GM12878 (cell line): Measurements from ENCODE around the gene NNMT. TPM values are rescaled to one million over a fixed set of nuclear protein-coding genes. Genes with fewer than 3 reads are reported as not detected.

ENCODE experiments used
- ATAC-seq: fragments of 200-7000 bp; cut with Tn5 transposase; 3 replicates; pipeline ENCODE4 v1.9.1; 2020; ENCODE audit warnings: mild to moderate bottlenecking, moderate library complexity
- BruUV-seq: library from RNA; stranded (reverse); fragments of 400-500 nt; replicated peaks from 2 replicates; lab custom pipeline; 2021; lab: Mats Ljungman, UMichigan
- CTCF ChIA-PET: fragments of 300-600 bp; sonication (Branson Sonifier 250); formaldehyde crosslinking; extraction: SDS; loops from one replicate; lab custom pipeline; 2021; ENCODE audit warnings: inconsistent platforms; lab: Yijun Ruan, JAX
- POLR2A ChIA-PET: fragments of 350-600 bp; formaldehyde crosslinking; extraction: SDS; loops from one replicate; lab custom pipeline; 2021; ENCODE audit warnings: inconsistent platforms; lab: Charles Lee
- RAD21 ChIA-PET: fragments of 300-600 bp; sonication (Branson Sonifier 250); formaldehyde crosslinking; loops from one replicate; lab custom pipeline; 2023; ENCODE audit warnings: antibody characterized with exemption; ENCODE audit not compliant: unreplicated experiment; lab: Charles Lee
- SMC1A ChIA-PET: fragments of 300-600 bp; sonication (Branson Sonifier 250); formaldehyde crosslinking; loops from one replicate; lab custom pipeline; 2023; ENCODE audit not compliant: unreplicated experiment, uncharacterized antibody; lab: Charles Lee
- DNase-seq: peaks from one replicate; pipeline ENCODE4 v3.0.0-alpha.2; 2011; ENCODE audit warnings: low read depth, low spot score
- FAIRE-seq: peaks from 3 replicates; lab custom pipeline; 2011; peaks lifted over from hg19 to GRCh38; lab: Jason Lieb, UNC
- H2AFZ ChIP-seq: 2 replicates; pipeline ENCODE4 v1.6.0; 2011; ENCODE audit warnings: low read depth, low read length, control low read depth; ENCODE audit not compliant: control insufficient read depth
- H3K27ac ChIP-seq: 2 replicates; pipeline ENCODE4 v1.5.1; 2011; ENCODE audit warnings: control low read depth; ENCODE audit not compliant: control insufficient read depth, insufficient read depth
- H3K27me3 ChIP-seq, 2 experiments: replicated peaks in 1 of 2; 2 replicates each; pipeline versions ENCODE4 v1.6.0 to v1.6.1; 2011; ENCODE audit warnings: low read length in 1 of 2; ENCODE audit not compliant: control insufficient read depth in 2 of 2, insufficient read depth in 2 of 2
- H3K36me3 ChIP-seq, 2 experiments: 2 replicates each; pipeline ENCODE4 v1.5.1; 2011; ENCODE audit warnings: low read length in 1 of 2; ENCODE audit not compliant: control insufficient read depth in 2 of 2, insufficient read depth in 2 of 2
- H3K4me1 ChIP-seq: 2 replicates; pipeline ENCODE4 v1.6.1; 2011; ENCODE audit warnings: mild to moderate bottlenecking, low read length, moderate library complexity, mixed read lengths; ENCODE audit not compliant: control insufficient read depth, insufficient read depth
- H3K4me2 ChIP-seq: 2 replicates; pipeline ENCODE4 v1.6.0; 2011; ENCODE audit warnings: control low read depth; ENCODE audit not compliant: control insufficient read depth, insufficient read depth
- H3K4me3 ChIP-seq: fragments of 200-600 bp; sonication (generic); 2 replicates; pipeline ENCODE4 v1.5.1; 2016
- H3K79me2 ChIP-seq: 2 replicates; pipeline ENCODE4 v1.6.0; 2011; ENCODE audit warnings: low read length; ENCODE audit not compliant: control insufficient read depth, insufficient read depth
- H3K9ac ChIP-seq: 2 replicates; pipeline ENCODE4 v1.8.0; 2011; ENCODE audit warnings: low read length, control low read depth, mixed read lengths; ENCODE audit not compliant: control insufficient read depth, insufficient read depth
- H3K9me3 ChIP-seq: replicated peaks from 3 replicates; pipeline ENCODE4 v1.5.1; 2011; ENCODE audit warnings: mild to moderate bottlenecking, low read length; ENCODE audit not compliant: control insufficient read depth, insufficient read depth
- H4K20me1 ChIP-seq: 2 replicates; pipeline ENCODE4 v1.6.0; 2011; ENCODE audit not compliant: control insufficient read depth, insufficient read depth
- CEBPB ChIP-seq, 2 experiments: fragments of 150-350 bp in 1 of 2; IDR thresholded peaks; 2 replicates each; pipeline ENCODE4 v1.6.1; 2012 to 2014; ENCODE audit warnings: low read depth in 2 of 2, low read length in 2 of 2, borderline replicate concordance in 1 of 2, inconsistent platforms in 1 of 2
- NFXL1 ChIP-seq: fragments of 450-650 bp; IDR thresholded peaks from 2 replicates; pipeline ENCODE4 v1.6.1; 2017; ENCODE audit warnings: antibody characterized with exemption, mild to moderate bottlenecking, borderline replicate concordance
- RB1 ChIP-seq: fragments of 450-650 bp; formaldehyde crosslinking; IDR thresholded peaks from 2 replicates; pipeline ENCODE4 v1.6.1; 2017; ENCODE audit warnings: mild to moderate bottlenecking, borderline replicate concordance
- SP1 ChIP-seq: IDR thresholded peaks from one replicate; pipeline ENCODE4 v1.6.1; 2011; ENCODE audit warnings: low read depth, low read length
- STAT1 ChIP-seq: fragments of 450-650 bp; conservative IDR thresholded peaks from 2 replicates; pipeline ENCODE4 v1.6.1; 2014; ENCODE audit warnings: antibody characterized with exemption, mild to moderate bottlenecking
- WGBS: methylation state at CpG from one replicate; pipeline ENCODE4 v1.1.6; 2016; ENCODE audit warnings: low lambda C conversion rate; ENCODE audit not compliant: insufficient replicate concordance, insufficient coverage; ENCODE audit errors: missing lambda C conversion rate; 5-methylcytosine and 5-hydroxymethylcytosine counted together
- in situ Hi-C: fragments of 300-500 bp; cut with MboI; formaldehyde crosslinking; loops from 9 replicates; pipeline ENCODE4 v1.14.3; 2018; ENCODE audit warnings: mixed read lengths
- intact Hi-C: fragments of 100-400 bp; cut with micrococcal nuclease; formaldehyde crosslinking; loops from one replicate; pipeline ENCODE4 v1.14.2; 2022; ENCODE audit not compliant: unreplicated experiment
- polyA plus RNA-seq, 11 experiments: library from polyadenylated mRNA; depleted of rRNA in 4 of 11; unstranded in 6 of 11; stranded (reverse) in 5 of 11; fragments of >200 nt; fragmentation: Nextera tagmentation in 4 of 11; fragmentation: Illumina TruSeq in 1 of 11; extraction: Ambion mirVana in 4 of 11; extraction: Trizol in 1 of 11; gene quantifications; 1 replicate in 1 of 11; 2 replicates in 10 of 11; pipeline versions ENCODE4 v1.2.1 to v1.2.3, GENCODE V29; 2011 to 2016; ENCODE audit warnings: inconsistent platforms in 2 of 11, missing spikeins in 2 of 11, low read depth in 1 of 11
- total RNA-seq, 4 experiments: library from RNA; depleted of rRNA in 3 of 4; stranded (reverse); fragments of >200 nt in 3 of 4; fragmentation: Illumina TruSeq in 1 of 4; extraction: Trizol in 1 of 4; gene quantifications; 2 replicates each; pipeline versions ENCODE4 v1.2.1 to v1.2.3, GENCODE V29; 2013 to 2021
- TF ChIP-seq, protein P1 (sequence below): IDR thresholded peaks from 2 replicates; pipeline ENCODE4 v1.6.1; 2011; ENCODE audit warnings: mild to moderate bottlenecking, low read depth, low read length, moderate library complexity; ENCODE audit not compliant: insufficient replicate concordance
- TF ChIP-seq, protein P2 (sequence below): IDR thresholded peaks from 2 replicates; pipeline ENCODE4 v1.6.1; 2011; ENCODE audit warnings: borderline replicate concordance, low read depth, mild to moderate bottlenecking, moderate library complexity, mixed read lengths, low read length; ENCODE audit not compliant: insufficient read depth; ENCODE audit errors: extremely low read length
- TF ChIP-seq, protein P3 (sequence below): IDR thresholded peaks from 2 replicates; pipeline ENCODE4 v1.6.1; 2011; ENCODE audit warnings: low read depth, mild to moderate bottlenecking, low read length, moderate library complexity, borderline replicate concordance; ENCODE audit errors: extremely low read depth
- TF ChIP-seq, protein P4 (sequence below): fragments of 450-650 bp; IDR thresholded peaks from 2 replicates; pipeline ENCODE4 v1.6.1; 2016; ENCODE audit warnings: mild to moderate bottlenecking

Gene NNMT
- total and polyA plus RNA-seq, 10 of the 15 experiments (the other 5 are each of a cell fraction or from before 2014, with no cell fraction given): 0.46 TPM; not detected in 9

DNA sequence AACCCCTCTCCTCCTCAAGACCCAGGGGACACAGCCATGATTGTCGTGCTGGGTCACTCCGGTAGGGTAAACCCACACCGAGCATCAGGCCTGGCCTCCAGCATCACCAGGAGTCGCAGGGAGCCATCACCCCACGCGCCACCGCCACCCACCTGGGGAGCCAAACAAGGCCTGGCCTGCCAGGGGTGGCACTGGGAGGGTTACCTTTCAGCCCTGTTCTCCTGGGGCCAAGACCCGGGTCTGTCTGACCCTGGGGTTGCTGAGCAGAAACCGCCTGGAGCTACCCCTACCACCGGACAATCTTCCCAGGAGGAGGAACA lies 39.3 kb upstream of the NNMT start:
- H3K9ac ChIP-seq: no peak overlapping the region
- DNase-seq (no peak), ATAC-seq (no peak), FAIRE-seq (no peak)
- H3K27me3 ChIP-seq: peaks cover 0 to 4% of the 10 kb centered on the region in 2 experiments; a peak in 3 of 4 replicates
- TF ChIP-seq STAT1 (no peak), SP1 (no peak), NFXL1 (no peak), RB1 (no peak), CEBPB (IDR thresholded peaks at IDR 0.05; ENCODE audit: borderline replicate concordance in 1 of 2, low read depth in 2 of 2, low read length in 2 of 2) (no peak)
- TF ChIP-seq, protein P1, sequence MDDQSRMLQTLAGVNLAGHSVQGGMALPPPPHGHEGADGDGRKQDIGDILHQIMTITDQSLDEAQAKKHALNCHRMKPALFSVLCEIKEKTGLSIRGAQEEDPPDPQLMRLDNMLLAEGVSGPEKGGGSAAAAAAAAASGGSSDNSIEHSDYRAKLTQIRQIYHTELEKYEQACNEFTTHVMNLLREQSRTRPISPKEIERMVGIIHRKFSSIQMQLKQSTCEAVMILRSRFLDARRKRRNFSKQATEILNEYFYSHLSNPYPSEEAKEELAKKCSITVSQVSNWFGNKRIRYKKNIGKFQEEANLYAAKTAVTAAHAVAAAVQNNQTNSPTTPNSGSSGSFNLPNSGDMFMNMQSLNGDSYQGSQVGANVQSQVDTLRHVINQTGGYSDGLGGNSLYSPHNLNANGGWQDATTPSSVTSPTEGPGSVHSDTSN: no peak
- TF ChIP-seq, protein P2, sequence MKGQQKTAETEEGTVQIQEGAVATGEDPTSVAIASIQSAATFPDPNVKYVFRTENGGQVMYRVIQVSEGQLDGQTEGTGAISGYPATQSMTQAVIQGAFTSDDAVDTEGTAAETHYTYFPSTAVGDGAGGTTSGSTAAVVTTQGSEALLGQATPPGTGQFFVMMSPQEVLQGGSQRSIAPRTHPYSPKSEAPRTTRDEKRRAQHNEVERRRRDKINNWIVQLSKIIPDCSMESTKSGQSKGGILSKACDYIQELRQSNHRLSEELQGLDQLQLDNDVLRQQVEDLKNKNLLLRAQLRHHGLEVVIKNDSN: no peak
- TF ChIP-seq, protein P3, sequence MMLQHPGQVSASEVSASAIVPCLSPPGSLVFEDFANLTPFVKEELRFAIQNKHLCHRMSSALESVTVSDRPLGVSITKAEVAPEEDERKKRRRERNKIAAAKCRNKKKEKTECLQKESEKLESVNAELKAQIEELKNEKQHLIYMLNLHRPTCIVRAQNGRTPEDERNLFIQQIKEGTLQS: no peak
- TF ChIP-seq, protein P4, sequence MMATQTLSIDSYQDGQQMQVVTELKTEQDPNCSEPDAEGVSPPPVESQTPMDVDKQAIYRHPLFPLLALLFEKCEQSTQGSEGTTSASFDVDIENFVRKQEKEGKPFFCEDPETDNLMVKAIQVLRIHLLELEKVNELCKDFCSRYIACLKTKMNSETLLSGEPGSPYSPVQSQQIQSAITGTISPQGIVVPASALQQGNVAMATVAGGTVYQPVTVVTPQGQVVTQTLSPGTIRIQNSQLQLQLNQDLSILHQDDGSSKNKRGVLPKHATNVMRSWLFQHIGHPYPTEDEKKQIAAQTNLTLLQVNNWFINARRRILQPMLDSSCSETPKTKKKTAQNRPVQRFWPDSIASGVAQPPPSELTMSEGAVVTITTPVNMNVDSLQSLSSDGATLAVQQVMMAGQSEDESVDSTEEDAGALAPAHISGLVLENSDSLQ: no peak
- H3K4me2 ChIP-seq: no peak overlapping the region
- intact Hi-C loops (no loop called here), in situ Hi-C loops (no loop called here)
- no peaks in the 10 kb centered on the region for H3K4me1 ChIP-seq
- CTCF ChIA-PET: interaction anchor here (8.8 kb wide), 1 partner anchor 360 kb away, joined by 120 read pairs; no protein-coding TSS in a partner anchor
- H4K20me1 ChIP-seq: no peaks in the 10 kb centered on the region; the same call in 1 of the 2 replicates
- no peak overlapping the region for H3K4me3 ChIP-seq
- H3K9me3 ChIP-seq: no peaks in the 10 kb centered on the region
- H3K79me2 ChIP-seq: no peaks in the 10 kb centered on the region
- no peaks in the 10 kb centered on the region for H3K36me3 ChIP-seq
- 47% methylated on average over 10 of the region's 10 CpGs for WGBS
- H3K27ac ChIP-seq: no peak overlapping the region
- BruUV-seq: no TSS peak
- no peak overlapping the region for H2AFZ ChIP-seq
- POLR2A ChIA-PET: no interaction called here
- SMC1A ChIA-PET: no interaction called here
- RAD21 ChIA-PET: no interaction called here
